ENCODE data around the gene NPAS3.

- TF ChIP-seq CTCF (IDR thresholded peaks at IDR 0.05): no peak
- no peak for TF ChIP-seq POLR2AphosphoS5 (IDR thresholded peaks at IDR 0.05)
- TF ChIP-seq POLR2A (IDR thresholded peaks at IDR 0.05): no peak
- TF ChIP-seq EP300 (IDR thresholded peaks at IDR 0.05): no peak
Observed at GRCh38 chr14:33634631-33635030, 696.0 kb downstream of the NPAS3 start.
